SK-N-SH (cell line): ENCODE measurements around the gene PEPD. TPM values are rescaled to one million over a fixed set of nuclear protein-coding genes. Genes with fewer than 3 reads are reported as not detected.
A peak's percentile ranks its signal among the peaks of the same experiment; 100 is the strongest.

Experiments
- CTCF ChIA-PET: fragments of 300-600, 350-600 bp; formaldehyde crosslinking; extraction: SDS; loops from one replicate; lab custom pipeline; 2021; lab: Yijun Ruan, JAX
- POLR2A ChIA-PET: fragments of 350-600 bp; sonication (Branson Sonifier 250); formaldehyde crosslinking; extraction: SDS; loops from one replicate; lab custom pipeline; 2020; ENCODE audit warnings: antibody characterized with exemption, inconsistent platforms; lab: Yijun Ruan, JAX
- DNase-seq: peaks from one replicate; pipeline ENCODE4 v3.0.0; 2012
- H2AFZ ChIP-seq: fragments of 200-600 bp; sonication (generic); 2 replicates; pipeline ENCODE4 v1.8.1; 2016; ENCODE audit warnings: antibody characterized with exemption, mild to moderate bottlenecking, low read depth
- H3F3A ChIP-seq: fragments of 200-600 bp; sonication (generic); replicated peaks from 2 replicates; pipeline ENCODE3; 2016; ENCODE audit warnings: antibody characterized with exemption, mild to moderate bottlenecking; ENCODE audit not compliant: insufficient read depth
- H3K27ac ChIP-seq, 2 experiments: fragments of 200-500 bp in 1 of 2; fragments of 200-600 bp in 1 of 2; sonication (Bioruptor generic) in 1 of 2; sonication (generic), shearing (Covaris generic) in 1 of 2; 2 replicates each; pipeline versions ENCODE4 v1.5.1 to v1.6.1; 2014 to 2016; ENCODE audit warnings: low read depth in 2 of 2, inconsistent platforms in 1 of 2, low read length in 1 of 2, mild to moderate bottlenecking in 1 of 2, mixed read lengths in 1 of 2
- H3K27me3 ChIP-seq: fragments of 200-600 bp; sonication (generic), shearing (Covaris generic); 2 replicates; pipeline ENCODE4 v1.6.1; 2016; ENCODE audit warnings: mixed run types; ENCODE audit not compliant: insufficient read depth
- H3K36me3 ChIP-seq, 2 experiments: fragments of 200-500 bp in 1 of 2; fragments of 200-600 bp in 1 of 2; sonication (Bioruptor generic) in 1 of 2; sonication (generic) in 1 of 2; replicated peaks in 1 of 2; 2 replicates each; pipeline versions ENCODE3 to v1.5.1; 2014 to 2016; ENCODE audit warnings: low read length in 1 of 2, mild to moderate bottlenecking in 1 of 2; ENCODE audit not compliant: insufficient read depth in 2 of 2, control insufficient read depth in 1 of 2
- H3K4me1 ChIP-seq, 2 experiments: fragments of 200-500 bp in 1 of 2; fragments of 200-600 bp in 1 of 2; sonication (Bioruptor generic) in 1 of 2; sonication (generic), shearing (Covaris generic) in 1 of 2; 2 replicates each; pipeline versions ENCODE4 v1.5.1 to v1.6.1; 2014 to 2016; ENCODE audit warnings: low read depth in 1 of 2, low read length in 1 of 2, mixed run types in 1 of 2; ENCODE audit not compliant: insufficient read depth in 2 of 2, control insufficient read depth in 1 of 2
- H3K4me2 ChIP-seq: fragments of 200-600 bp; sonication (generic), shearing (Covaris generic); 2 replicates; pipeline ENCODE4 v1.6.1; 2017; ENCODE audit warnings: mixed run types
- H3K4me3 ChIP-seq, 2 experiments: fragments of 200-500 bp in 1 of 2; fragments of 200-600 bp in 1 of 2; sonication (Bioruptor generic) in 1 of 2; sonication (generic), shearing (Covaris generic) in 1 of 2; 2 replicates each; pipeline versions ENCODE4 v1.5.1 to v1.8.1; 2014 to 2016; ENCODE audit warnings: low read depth in 2 of 2, inconsistent platforms in 1 of 2, low read length in 1 of 2, mild to moderate bottlenecking in 1 of 2, mixed read lengths in 1 of 2, moderate library complexity in 1 of 2
- H3K79me2 ChIP-seq: fragments of 200-600 bp; sonication (generic); 2 replicates; pipeline ENCODE4 v1.8.1; 2017; ENCODE audit warnings: mild to moderate bottlenecking; ENCODE audit not compliant: insufficient read depth
- H3K9ac ChIP-seq: fragments of 200-600 bp; sonication (generic); 2 replicates; pipeline ENCODE4 v1.6.1; 2017; ENCODE audit warnings: mixed run types
- H3K9me2 ChIP-seq: fragments of 200-600 bp; sonication (generic); 2 replicates; pipeline ENCODE4 v1.6.1; 2017; ENCODE audit warnings: mixed run types
- H3K9me3 ChIP-seq: fragments of 200-600 bp; sonication (generic); 2 replicates; pipeline ENCODE4 v1.6.1; 2017; ENCODE audit warnings: mixed run types, mild to moderate bottlenecking, moderate library complexity
- H4K20me1 ChIP-seq: fragments of 200-600 bp; sonication (generic); 2 replicates; pipeline ENCODE4 v1.6.1; 2017; ENCODE audit warnings: mild to moderate bottlenecking, mixed run types; ENCODE audit not compliant: insufficient read depth
- EZH2phosphoT487 ChIP-seq: fragments of 200-600 bp; sonication (generic); IDR thresholded peaks from 2 replicates; pipeline ENCODE4 v1.6.1; 2017; ENCODE audit warnings: low read depth, mixed run types, mild to moderate bottlenecking, antibody characterized with exemption, moderate library complexity, borderline replicate concordance
- FOXM1 ChIP-seq: IDR thresholded peaks from 2 replicates; pipeline ENCODE4 v1.4.0; 2012; ENCODE audit warnings: low read depth, mild to moderate bottlenecking
- JUND ChIP-seq: IDR thresholded peaks from 2 replicates; pipeline ENCODE4 v1.4.0; 2012
- MXI1 ChIP-seq: IDR thresholded peaks from 2 replicates; pipeline ENCODE4 v1.6.1; 2012; ENCODE audit warnings: mild to moderate bottlenecking, low read depth, low read length, improper control_type of control experiment
- POLR2AphosphoS5 ChIP-seq: IDR thresholded peaks from 2 replicates; pipeline ENCODE4 v1.6.1; 2012; ENCODE audit warnings: low read depth, low read length
- RCOR1 ChIP-seq: fragments of 150-350 bp; IDR thresholded peaks from 2 replicates; pipeline ENCODE4 v1.6.1; 2017; ENCODE audit warnings: antibody characterized with exemption, low read length
- RFX5 ChIP-seq: IDR thresholded peaks from 2 replicates; pipeline ENCODE4 v1.6.1; 2012; ENCODE audit warnings: mild to moderate bottlenecking, improper control_type of control experiment, low read length
- RXRA ChIP-seq: IDR thresholded peaks from 2 replicates; pipeline ENCODE4 v1.4.0; 2012; ENCODE audit warnings: low read depth, mild to moderate bottlenecking, borderline replicate concordance
- TCF12 ChIP-seq: IDR thresholded peaks from 2 replicates; pipeline ENCODE4 v1.4.0; 2012
- WGBS: methylation state at CpG from one replicate; pipeline ENCODE4 v1.1.6; 2017; ENCODE audit warnings: low lambda C conversion rate; 5-methylcytosine and 5-hydroxymethylcytosine counted together
- polyA plus RNA-seq, 3 experiments: library from polyadenylated mRNA; depleted of rRNA; stranded (reverse); fragments of >200 nt; gene quantifications; 2 replicates each; pipeline ENCODE4 v1.2.3, GENCODE V29; 2012
- TF ChIP-seq, protein P1 (sequence below): IDR thresholded peaks from 2 replicates; pipeline ENCODE4 v1.4.0; 2012; ENCODE audit warnings: low read depth, borderline replicate concordance
- TF ChIP-seq, protein P2 (sequence below): IDR thresholded peaks from 2 replicates; pipeline ENCODE4; 2012

PEPD gene
- polyA plus RNA-seq, 1 of the 3 experiments (the other 2 are of a cell fraction), result 88.9 TPM

DNA sequence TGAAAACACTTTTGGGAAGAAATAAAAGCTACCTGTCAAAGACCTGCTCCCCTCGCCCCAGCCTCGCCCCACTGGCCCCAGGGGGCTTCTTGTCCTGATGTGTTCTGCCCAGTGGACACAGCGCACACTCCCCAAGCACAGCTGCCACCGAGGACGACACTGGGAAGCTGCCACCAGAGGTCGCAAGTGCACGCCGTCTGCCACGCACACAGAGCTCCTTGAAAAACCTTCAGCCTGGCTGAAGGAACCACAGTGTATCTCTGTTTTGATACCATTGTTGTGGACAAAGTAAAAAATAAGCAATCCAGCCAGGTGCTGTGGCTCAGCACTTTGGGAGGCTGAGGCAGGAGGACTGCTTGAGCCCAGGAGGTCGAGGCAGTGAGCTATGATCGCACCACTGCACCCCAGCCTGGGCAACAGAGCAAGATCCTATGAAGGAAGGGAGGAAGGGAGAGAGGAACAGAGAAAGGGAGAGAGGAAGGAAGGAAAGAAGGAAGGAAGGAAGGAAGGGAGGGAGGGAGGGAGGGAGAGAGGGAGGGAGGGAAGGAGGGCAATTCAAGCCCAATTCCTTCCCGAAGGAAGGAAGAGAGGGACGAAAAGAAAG lies 90.8 kb downstream of the PEPD start (continued):
- TF ChIP-seq EZH2phosphoT487 (no peak), TCF12 (no peak), MXI1 (no peak; the same call in 1 of the 2 replicates)
- TF ChIP-seq, protein P1, sequence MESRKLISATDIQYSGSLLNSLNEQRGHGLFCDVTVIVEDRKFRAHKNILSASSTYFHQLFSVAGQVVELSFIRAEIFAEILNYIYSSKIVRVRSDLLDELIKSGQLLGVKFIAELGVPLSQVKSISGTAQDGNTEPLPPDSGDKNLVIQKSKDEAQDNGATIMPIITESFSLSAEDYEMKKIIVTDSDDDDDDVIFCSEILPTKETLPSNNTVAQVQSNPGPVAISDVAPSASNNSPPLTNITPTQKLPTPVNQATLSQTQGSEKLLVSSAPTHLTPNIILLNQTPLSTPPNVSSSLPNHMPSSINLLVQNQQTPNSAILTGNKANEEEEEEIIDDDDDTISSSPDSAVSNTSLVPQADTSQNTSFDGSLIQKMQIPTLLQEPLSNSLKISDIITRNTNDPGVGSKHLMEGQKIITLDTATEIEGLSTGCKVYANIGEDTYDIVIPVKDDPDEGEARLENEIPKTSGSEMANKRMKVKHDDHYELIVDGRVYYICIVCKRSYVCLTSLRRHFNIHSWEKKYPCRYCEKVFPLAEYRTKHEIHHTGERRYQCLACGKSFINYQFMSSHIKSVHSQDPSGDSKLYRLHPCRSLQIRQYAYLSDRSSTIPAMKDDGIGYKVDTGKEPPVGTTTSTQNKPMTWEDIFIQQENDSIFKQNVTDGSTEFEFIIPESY, result no peak
- TF ChIP-seq, all 33 proteins: peak for 5

DNA sequence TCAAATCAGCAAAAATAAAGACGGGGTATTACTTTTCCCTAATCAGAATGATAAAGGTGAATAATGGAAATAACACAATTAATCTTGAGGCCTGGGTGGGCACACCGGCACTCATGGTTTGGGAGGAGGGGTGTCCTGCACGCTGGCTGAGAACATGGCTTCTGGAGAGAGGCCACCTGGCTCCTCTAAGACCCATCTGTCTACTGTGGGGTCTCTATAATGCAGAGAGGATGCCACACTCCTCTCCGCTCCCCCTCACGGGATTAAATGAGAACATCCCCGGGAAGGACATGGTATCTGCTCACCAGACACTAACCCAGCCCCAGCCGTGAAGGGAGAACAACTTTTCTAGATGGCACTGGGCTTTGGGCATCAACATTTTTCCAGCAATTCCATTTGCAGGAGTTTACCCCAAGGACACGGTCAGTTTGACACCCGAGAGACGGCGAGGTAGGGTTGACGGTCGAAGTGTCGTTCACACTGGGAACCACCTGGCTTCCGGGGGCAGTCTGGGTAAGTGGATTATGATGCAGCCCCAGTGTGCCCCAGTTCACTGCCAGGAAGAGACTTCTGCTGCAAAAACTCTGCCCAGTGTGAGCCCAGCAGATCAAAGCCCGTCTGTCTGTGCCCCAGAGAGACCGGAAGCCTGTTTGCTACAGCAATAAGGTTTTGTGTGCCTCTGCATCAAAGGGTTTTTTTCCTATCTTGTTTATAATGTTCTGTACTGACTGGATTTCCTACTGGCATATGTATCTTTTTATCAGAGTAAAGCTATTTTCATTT lies 91.5 kb downstream of the PEPD start:
- H3K27ac ChIP-seq, result peak overlapping the region in 1 of 2 experiments; percentile 73; a peak in 2 of 4 replicates
- H3K79me2 ChIP-seq, result no peaks in the 10 kb centered on the region
- peak overlapping the region in 1 of 2 experiments; percentile 28; a peak in 1 of 4 replicates for H3K4me3 ChIP-seq
- CTCF ChIA-PET, result interaction anchor here (0.6 to 4.5 kb wide), 58 partner anchors 9 to 724 kb away, joined by 3 to 137 read pairs (median 5); partner anchors contain the start of gene CHST8
- no peak overlapping the region for H3K9ac ChIP-seq
- TF ChIP-seq RXRA, result no peak
- no peak for TF ChIP-seq TCF12
- TF ChIP-seq, protein P1, result no peak
- TF ChIP-seq RFX5, result no peak
- TF ChIP-seq, protein P2, sequence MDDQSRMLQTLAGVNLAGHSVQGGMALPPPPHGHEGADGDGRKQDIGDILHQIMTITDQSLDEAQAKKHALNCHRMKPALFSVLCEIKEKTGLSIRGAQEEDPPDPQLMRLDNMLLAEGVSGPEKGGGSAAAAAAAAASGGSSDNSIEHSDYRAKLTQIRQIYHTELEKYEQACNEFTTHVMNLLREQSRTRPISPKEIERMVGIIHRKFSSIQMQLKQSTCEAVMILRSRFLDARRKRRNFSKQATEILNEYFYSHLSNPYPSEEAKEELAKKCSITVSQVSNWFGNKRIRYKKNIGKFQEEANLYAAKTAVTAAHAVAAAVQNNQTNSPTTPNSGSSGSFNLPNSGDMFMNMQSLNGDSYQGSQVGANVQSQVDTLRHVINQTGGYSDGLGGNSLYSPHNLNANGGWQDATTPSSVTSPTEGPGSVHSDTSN, result no peak
- TF ChIP-seq POLR2AphosphoS5, result no peak
- TF ChIP-seq JUND, result no peak
- no peak for TF ChIP-seq FOXM1
- no peak for TF ChIP-seq RCOR1
- TF ChIP-seq MXI1, result no peak
- TF ChIP-seq, all 33 proteins: peak for 0
- DNase-seq, result no peak
- no peaks in the 10 kb centered on the region for H3K9me3 ChIP-seq
- H4K20me1 ChIP-seq, result no peaks in the 10 kb centered on the region
- no peak overlapping the region for H3K4me2 ChIP-seq
- no peaks in the 10 kb centered on the region for H3K9me2 ChIP-seq
- no peaks in the 10 kb centered on the region for H3F3A ChIP-seq
- WGBS, result 40% methylated on average over 16 of the region's 17 CpGs
- POLR2A ChIA-PET, result interaction anchor here (1.1 kb wide), 1 partner anchor 90 kb away, joined by 4 read pairs; no protein-coding TSS in a partner anchor
- H3K4me1 ChIP-seq, result peaks cover 9 to 37% of the 10 kb centered on the region in 2 experiments
- no peak overlapping the region for H2AFZ ChIP-seq
- no peaks in the 10 kb centered on the region for H3K27me3 ChIP-seq
- no peaks in the 10 kb centered on the region for H3K36me3 ChIP-seq
